Left ventricle myocardium inferior (tissue), 1 donor: ENCODE measurements around the gene PGGHG. TPM values are rescaled to one million over a fixed set of nuclear protein-coding genes. Genes with fewer than 3 reads are reported as not detected.
"Not testable (repeated sequence)": the region's sequence is repeated elsewhere in the genome, so short reads cannot be mapped to it uniquely, and the experiment has no call there.

Experiments
- DNase-seq: peaks from one replicate; pipeline ENCODE4 v3.0.0-alpha.2; 2020
- H3K27ac ChIP-seq: fragments of 200-600 bp; replicated peaks from 2 replicates; pipeline ENCODE4 v1.8.0; 2021
- H3K27me3 ChIP-seq: fragments of 200-600 bp; 2 replicates; pipeline ENCODE4 v1.8.0; 2021; ENCODE audit warnings: low read depth
- H3K36me3 ChIP-seq: fragments of 200-600 bp; 2 replicates; pipeline ENCODE4 v1.8.0; 2021
- H3K4me1 ChIP-seq: fragments of 200-600 bp; 2 replicates; pipeline ENCODE4 v1.8.0; 2021
- H3K4me3 ChIP-seq: fragments of 200-600 bp; 2 replicates; pipeline ENCODE4 v1.8.0; 2021; ENCODE audit warnings: mild to moderate bottlenecking, moderate library complexity
- H3K9me3 ChIP-seq: fragments of 200-600 bp; replicated peaks from 2 replicates; pipeline ENCODE4 v1.8.0; 2021
- CTCF ChIP-seq: fragments of 200-600 bp; IDR thresholded peaks from 2 replicates; pipeline ENCODE4 v1.8.0; 2021; ENCODE audit warnings: antibody characterized with exemption, mild to moderate bottlenecking, borderline replicate concordance
- intact Hi-C: fragments of 100-400 bp; cut with micrococcal nuclease; formaldehyde crosslinking; loops from one replicate; pipeline ENCODE4 v1.11.0; 2022
- total RNA-seq: library from RNA; stranded (reverse); fragmentation: NEBNext Ultra II Directional; extraction: Animal tissue kit (Norgen Biotek cat#: 25700); gene quantifications from one replicate; pipeline ENCODE4 v1.2.1, GENCODE V29; 2021
- donor health status: DM: no; HTN: yes; CAD: no; lungs with severe emphysema.

The PGGHG gene
- total RNA-seq, 1 donor from 2014 or later, result 7.2 TPM

- TF ChIP-seq CTCF, result peak; percentile 78
- Histone ChIP-seq H3K4me3 (no peak overlapping the region), H3K27me3 (peaks cover 38% of the 10 kb centered on the region), H3K9me3 (no peaks in the 10 kb centered on the region), H3K36me3 (no peaks in the 10 kb centered on the region), H3K27ac (peak overlapping the region; percentile 93), H3K4me1 (peaks cover 52% of the 10 kb centered on the region)
- intact Hi-C loops, result no loop called here
- peak; percentile 68 for DNase-seq
These were observed 16.3 kb downstream of the PGGHG start for GRCh38 chr11:304915-305843.

- no peak for TF ChIP-seq CTCF
- Histone ChIP-seq H3K27ac (peak overlapping the region; percentile 93), H3K4me3 (no peak overlapping the region), H3K9me3 (no peaks in the 10 kb centered on the region), H3K36me3 (no peaks in the 10 kb centered on the region), H3K27me3 (peaks cover 31% of the 10 kb centered on the region), H3K4me1 (peaks cover 49% of the 10 kb centered on the region)
- intact Hi-C loops, result no loop called here
- no peak for DNase-seq
These were observed 16.9 kb downstream of the PGGHG start for GRCh38 chr11:305844-306211.

- Histone ChIP-seq H3K4me1 (peaks cover 51% of the 10 kb centered on the region), H3K4me3 (peak overlapping the region; percentile 67), H3K9me3 (no peaks in the 10 kb centered on the region), H3K27me3 (peaks cover 27% of the 10 kb centered on the region), H3K36me3 (no peaks in the 10 kb centered on the region), H3K27ac (peak overlapping the region; percentile 93)
- intact Hi-C loops, result no loop called here
- DNase-seq, result no peak
- TF ChIP-seq CTCF, result no peak
These were observed 17.9 kb downstream of the PGGHG start for GRCh38 chr11:306645-307371.

- H3K36me3 ChIP-seq, H3K9me3 ChIP-seq, intact Hi-C loops: not testable (repeated sequence)
- Histone ChIP-seq H3K4me1 (peaks cover 63% of the 10 kb centered on the region), H3K4me3 (peak within 1 kb of the TSS; percentile 67), H3K27ac (peak within 1 kb of the TSS; percentile 93), H3K27me3 (peaks cover 30% of the 10 kb centered on the region)
- peak; percentile 25 for TF ChIP-seq CTCF
- peak; percentile 74 for DNase-seq
These were observed 19.1 kb downstream of the PGGHG start, which contains the start of gene IFITM2 for GRCh38 chr11:307766-308708. IFITM2 (plus strand) TSS chr11:307816; CDS start chr11:308193, 377 bp downstream.

GRCh38 chr11:308740-309665, 20.1 kb downstream of the PGGHG start:
- H3K36me3 ChIP-seq, intact Hi-C loops, DNase-seq, H3K9me3 ChIP-seq: not testable (repeated sequence)
- Histone ChIP-seq H3K27ac (peak overlapping the region; percentile 93), H3K4me3 (peak overlapping the region; percentile 67), H3K27me3 (peaks cover 34% of the 10 kb centered on the region), H3K4me1 (peaks cover 73% of the 10 kb centered on the region)

GRCh38 chr11:309979-310572, 21.1 kb downstream of the PGGHG start:
- H3K27me3 ChIP-seq, result peaks cover 40% of the 10 kb centered on the region
- peak overlapping the region; percentile 93 for H3K27ac ChIP-seq
- H3K36me3 ChIP-seq, intact Hi-C loops, DNase-seq, H3K9me3 ChIP-seq: not testable (repeated sequence)
- H3K4me3 ChIP-seq, result peak overlapping the region; percentile 67
- H3K4me1 ChIP-seq, result peaks cover 68% of the 10 kb centered on the region

GRCh38 chr11:311013-311748, 22.3 kb downstream of the PGGHG start:
- H3K36me3 ChIP-seq, DNase-seq, H3K9me3 ChIP-seq, intact Hi-C loops: not testable (repeated sequence)
- Histone ChIP-seq H3K27ac (peak overlapping the region; percentile 94), H3K27me3 (peaks cover 52% of the 10 kb centered on the region), H3K4me3 (peak overlapping the region; percentile 74), H3K4me1 (peaks cover 68% of the 10 kb centered on the region)
